A673 (cell line): Measurements from ENCODE around the gene BTBD6. TPM values are rescaled to one million over a fixed set of nuclear protein-coding genes. Genes with fewer than 3 reads are reported as not detected.

Source experiments
- BruUV-seq: library from RNA; stranded (reverse); fragments of 400-500 nt; replicated peaks from 2 replicates; lab custom pipeline; 2021; lab: Mats Ljungman, UMichigan
- CTCF ChIA-PET: fragments of 300-600 bp; sonication (Branson Sonifier 250); formaldehyde crosslinking; loops from one replicate; lab custom pipeline; 2022; ENCODE audit warnings: antibody characterized with exemption; lab: Charles Lee
- POLR2A ChIA-PET: fragments of 300-600 bp; sonication (Branson Sonifier 250); formaldehyde crosslinking; loops from one replicate; lab custom pipeline; 2022; ENCODE audit warnings: antibody characterized with exemption; ENCODE audit not compliant: low non-redundant PET; lab: Charles Lee
- DNase-seq: peaks from one replicate; pipeline ENCODE4 v3.0.0-alpha.2; 2015; ENCODE audit warnings: low spot score
- H3K27ac ChIP-seq: fragments of 200-600 bp; sonication (generic); 2 replicates; pipeline ENCODE4 v1.5.1; 2016; ENCODE audit warnings: mixed run types, low read depth, mild to moderate bottlenecking, mixed read lengths, antibody characterized with exemption, low read length; ENCODE audit not compliant: poor library complexity, severe bottlenecking
- H3K27me3 ChIP-seq: fragments of 200-600 bp; sonication (generic); replicated peaks from 2 replicates; pipeline ENCODE4 v1.6.1; 2017; ENCODE audit warnings: mixed run types, low read depth, mild to moderate bottlenecking, mixed read lengths, antibody characterized with exemption, low read length; ENCODE audit not compliant: insufficient read depth, poor library complexity
- H3K36me3 ChIP-seq: fragments of 200-600 bp; sonication (generic); 2 replicates; pipeline ENCODE4 v1.6.1; 2016; ENCODE audit warnings: mixed run types, mild to moderate bottlenecking, mixed read lengths, antibody characterized with exemption, low read length; ENCODE audit not compliant: insufficient read depth, poor library complexity, severe bottlenecking
- H3K4me1 ChIP-seq: fragments of 200-600 bp; sonication (generic); 2 replicates; pipeline ENCODE4 v1.6.1; 2017; ENCODE audit warnings: mixed run types, mild to moderate bottlenecking, mixed read lengths, antibody characterized with exemption, low read length; ENCODE audit not compliant: insufficient read depth, poor library complexity, severe bottlenecking
- H3K4me3 ChIP-seq: fragments of 200-600 bp; sonication (generic); 2 replicates; pipeline ENCODE4 v1.5.1; 2016; ENCODE audit warnings: low read depth, mixed run types, mild to moderate bottlenecking, mixed read lengths, low read length; ENCODE audit not compliant: poor library complexity, severe bottlenecking
- H3K9me3 ChIP-seq: fragments of 200-600 bp; sonication (generic); 2 replicates; pipeline ENCODE4 v1.6.1; 2016; ENCODE audit warnings: mixed run types, low read depth, mild to moderate bottlenecking, mixed read lengths, antibody characterized with exemption, low read length; ENCODE audit not compliant: poor library complexity, severe bottlenecking
- CTCF ChIP-seq: fragments of 300-800, 200-600 bp; sonication (generic); conservative IDR thresholded peaks from 2 replicates; pipeline ENCODE4 v1.5.1; 2017; ENCODE audit warnings: low read depth, mild to moderate bottlenecking, antibody characterized with exemption, low read length, moderate library complexity, mixed read lengths
- EZH2 ChIP-seq: fragments of 200-600 bp; sonication (generic); IDR thresholded peaks from 2 replicates; pipeline ENCODE4 v1.6.1; 2017; ENCODE audit warnings: borderline replicate concordance, low read depth, mild to moderate bottlenecking, mixed read lengths, antibody characterized with exemption, low read length; ENCODE audit not compliant: poor library complexity, severe bottlenecking
- intact Hi-C: fragments of 100-400 bp; cut with micrococcal nuclease; formaldehyde crosslinking; loops from one replicate; pipeline ENCODE4 v1.10.0; 2022; ENCODE audit not compliant: unreplicated experiment
- total RNA-seq: library from RNA; stranded (reverse); gene quantifications from 2 replicates; pipeline ENCODE4 v1.2.3, GENCODE V29; 2021

Gene BTBD6
- total RNA-seq, 1 experiment from 2014 or later, result 39.9 TPM

DNA sequence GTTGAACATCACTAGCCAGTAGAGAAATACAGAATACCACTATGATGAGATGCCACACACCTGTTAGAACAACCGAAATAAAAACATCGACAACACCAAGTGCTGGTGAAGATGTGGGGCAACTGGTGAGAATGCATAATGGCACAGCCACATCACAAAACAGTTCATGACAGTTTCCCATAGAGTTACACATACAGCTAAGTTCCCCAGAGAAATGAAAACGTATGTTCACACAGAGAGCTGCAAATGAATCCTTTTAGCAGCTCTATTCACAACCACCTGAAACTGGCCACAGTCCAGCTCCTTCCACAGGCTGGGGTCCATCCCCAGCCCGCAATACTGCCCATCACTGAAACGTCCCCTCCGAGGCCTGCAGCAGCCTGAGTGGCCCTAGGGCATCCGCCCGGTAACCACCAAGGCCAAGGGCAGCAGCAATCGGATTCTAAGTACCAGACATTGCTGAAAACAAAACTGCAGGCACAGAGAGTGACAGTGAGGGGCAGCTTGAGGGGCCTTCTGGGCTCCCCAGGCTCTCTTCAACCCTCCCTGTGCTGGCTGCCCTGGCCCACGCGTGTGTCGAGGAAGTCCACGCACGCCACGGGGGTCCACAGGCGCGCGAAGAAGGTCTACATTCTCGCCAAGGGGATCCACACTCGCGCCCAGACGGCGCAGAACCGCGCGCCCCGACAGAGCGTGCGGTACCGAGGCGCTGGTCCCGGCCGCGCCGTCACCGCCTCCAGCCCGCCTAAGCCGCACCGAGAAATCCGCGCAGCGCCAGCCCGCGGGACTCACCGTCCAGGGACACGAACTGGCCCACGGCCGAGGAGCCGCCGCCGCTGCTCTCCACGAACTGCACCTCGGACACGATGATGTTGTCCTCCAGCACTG lies 51.6 kb downstream of the BTBD6 start:
- ChIA-PET POLR2A (no interaction called here), CTCF (interaction anchor here (0.6 kb wide), 1 partner anchor 1440 kb away, joined by 3 read pairs; no protein-coding TSS in a partner anchor)
- H3K27me3 ChIP-seq, result no peaks in the 10 kb centered on the region
- H3K4me1 ChIP-seq, result no peaks in the 10 kb centered on the region
- peak overlapping the region; percentile 88 for H3K4me3 ChIP-seq
- no peak for TF ChIP-seq EZH2
- no peak for TF ChIP-seq CTCF
- peak; percentile 26 for DNase-seq
- no peaks in the 10 kb centered on the region for H3K9me3 ChIP-seq
- H3K27ac ChIP-seq, result peak overlapping the region; percentile 91
- intact Hi-C loops, result no loop called here
- no TSS peak for BruUV-seq
- H3K36me3 ChIP-seq, result no peaks in the 10 kb centered on the region

Other genes with a start within 250 kb of the BTBD6 start
- gene CDCA4, start 227.4 kb upstream of the BTBD6 start, total RNA-seq, result 49.7 and 51.1 TPM in 2 replicates
- not detected in 2 replicates for gene GPR132, start 183.1 kb upstream of the BTBD6 start, total RNA-seq
- 14.3 and 17.3 TPM in 2 replicates for gene JAG2, start 79.8 kb upstream of the BTBD6 start, total RNA-seq
- 30.8 and 40.5 TPM in 2 replicates for gene NUDT14, start 67.2 kb upstream of the BTBD6 start, total RNA-seq
- gene BRF1, start 52.5 kb downstream of the BTBD6 start, total RNA-seq, result 41.8 and 48.0 TPM in 2 replicates
- gene PACS2, start 66.2 kb downstream of the BTBD6 start, total RNA-seq, result 52.5 and 63.4 TPM in 2 replicates
- gene TEX22, start 150.0 kb downstream of the BTBD6 start, total RNA-seq, result 2.1 and 2.7 TPM in 2 replicates
- 238 and 250 TPM in 2 replicates for gene MTA1, start 171.3 kb downstream of the BTBD6 start, total RNA-seq
- gene CRIP2, start 226.3 kb downstream of the BTBD6 start, total RNA-seq, result 154 and 192 TPM in 2 replicates
- 42.4 and 47.7 TPM in 2 replicates for gene CRIP1, start 238.4 kb downstream of the BTBD6 start, total RNA-seq
- 34.0 and 48.0 TPM in 2 replicates for gene TEDC1, start 242.7 kb downstream of the BTBD6 start, total RNA-seq